Uterus (tissue), 4 donors: ENCODE results near the gene DMBT1. TPM values are rescaled to one million over a fixed set of nuclear protein-coding genes. Genes with fewer than 3 reads are reported as not detected.

Experiments
- DNase-seq, 2 donors: peaks; one replicate each; pipeline ENCODE4 v3.0.0-alpha.2; 2019 to 2020
- H3K27ac ChIP-seq, 2 donors: fragments of 200-600 bp; sonication (generic); 1 replicate in 1 of 2; 2 replicates in 1 of 2; pipeline ENCODE4 v1.5.1; 2016 to 2018
- H3K27me3 ChIP-seq, 2 donors: fragments of 200-600 bp; sonication (generic); one replicate each; pipeline ENCODE4 v1.5.1; 2018 to 2019; ENCODE audit warnings: control low read depth in 1 of 2
- H3K36me3 ChIP-seq, 2 donors: fragments of 200-600 bp; sonication (generic); one replicate each; pipeline ENCODE4 v1.5.1; 2019; ENCODE audit warnings: control low read depth in 1 of 2
- H3K4me1 ChIP-seq, 2 donors: fragments of 200-600 bp; sonication (generic); one replicate each; pipeline ENCODE4 v1.5.1; 2018 to 2019; ENCODE audit warnings: control low read depth in 1 of 2
- H3K4me3 ChIP-seq, 2 donors: fragments of 200-600 bp; sonication (generic); 1 replicate in 1 of 2; 2 replicates in 1 of 2; pipeline ENCODE4 v1.5.1; 2018 to 2019; ENCODE audit warnings: mild to moderate bottlenecking in 1 of 2
- H3K9me3 ChIP-seq, 2 donors: fragments of 200-600 bp; sonication (generic); one replicate each; pipeline ENCODE4 v1.5.1; 2019; ENCODE audit warnings: control low read depth in 1 of 2
- CTCF ChIP-seq, 4 experiments: fragments of 200-600 bp in 2 of 4; fragments of 450-650 bp in 2 of 4; sonication (generic) in 2 of 4; IDR thresholded peaks; one replicate each; pipeline ENCODE4 v1.5.1; 2016 to 2019; ENCODE audit warnings: antibody characterized with exemption in 4 of 4, mild to moderate bottlenecking in 2 of 4, moderate library complexity in 1 of 4
- POLR2A ChIP-seq, 2 donors: fragments of 450-650 bp; IDR thresholded peaks; one replicate each; pipeline ENCODE4 v1.6.1; 2016; ENCODE audit warnings: antibody characterized with exemption in 2 of 2, mild to moderate bottlenecking in 1 of 2, moderate library complexity in 1 of 2
- intact Hi-C: fragments of 100-400 bp; cut with DNase I; formaldehyde crosslinking; loops from one replicate; pipeline ENCODE4 v1.15.1; 2023; ENCODE audit warnings: low total_unique reads
- total RNA-seq, 4 donors: library from RNA; depleted of rRNA in 3 of 4; stranded (reverse); fragments of >200 nt in 3 of 4; gene quantifications; one replicate each; pipeline versions ENCODE4 v1.1.0 to v1.2.4, GENCODE V29; 2014 to 2023
- donor health status: DM: yes; HTN: yes; CAD: no.

Gene DMBT1
- total RNA-seq, 4 donors from 2014 or later = under 0.01 to 0.21 (median 0.15) TPM; not detected in 1

- Histone ChIP-seq H3K4me1 (no peaks in the 10 kb centered on the region), H3K27me3 (no peaks in the 10 kb centered on the region), H3K27ac (no peak overlapping the region), H3K4me3 (no peak overlapping the region), H3K9me3 (no peaks in the 10 kb centered on the region), H3K36me3 (no peaks in the 10 kb centered on the region)
- DNase-seq = no peak
- TF ChIP-seq POLR2A (IDR thresholded peaks at IDR 0.05) (no peak), CTCF (IDR thresholded peaks at IDR 0.05) (no peak)
- intact Hi-C loops = no loop called here
Observed at GRCh38 chr10:122516734-122517133, 43.8 kb upstream of the DMBT1 start.

GRCh38 chr10:122519144-122519543 is 41.4 kb upstream of the DMBT1 start:
- Histone ChIP-seq H3K4me1 (no peaks in the 10 kb centered on the region), H3K9me3 (no peaks in the 10 kb centered on the region), H3K27me3 (no peaks in the 10 kb centered on the region), H3K27ac (no peak overlapping the region), H3K4me3 (no peak overlapping the region), H3K36me3 (no peaks in the 10 kb centered on the region)
- intact Hi-C loops = no loop called here
- DNase-seq = no peak
- TF ChIP-seq CTCF (IDR thresholded peaks at IDR 0.05) (no peak), POLR2A (IDR thresholded peaks at IDR 0.05) (no peak)

- intact Hi-C loops = no loop called here
- H3K27me3 ChIP-seq = no peaks in the 10 kb centered on the region
- no peak overlapping the region for H3K27ac ChIP-seq
- no peaks in the 10 kb centered on the region for H3K4me1 ChIP-seq
- no peak for TF ChIP-seq POLR2A (IDR thresholded peaks at IDR 0.05)
- no peak for TF ChIP-seq CTCF (IDR thresholded peaks at IDR 0.05)
- H3K9me3 ChIP-seq = no peaks in the 10 kb centered on the region
- no peaks in the 10 kb centered on the region for H3K36me3 ChIP-seq
- DNase-seq = no peak
- H3K4me3 ChIP-seq = no peak overlapping the region
Observed at GRCh38 chr10:122519873-122520272, 40.7 kb upstream of the DMBT1 start.

GRCh38 chr10:122521011-122521410 is 39.5 kb upstream of the DMBT1 start:
- TF ChIP-seq CTCF (IDR thresholded peaks at IDR 0.05) (no peak), POLR2A (IDR thresholded peaks at IDR 0.05) (no peak)
- intact Hi-C loops = no loop called here

GRCh38 chr10:122524811-122525210 is 35.7 kb upstream of the DMBT1 start:
- TF ChIP-seq CTCF (IDR thresholded peaks at IDR 0.05) = no peak

More at GRCh38 chr10:122521011-122521410, 39.5 kb upstream of the DMBT1 start:
- Histone ChIP-seq H3K27ac (no peak overlapping the region), H3K4me3 (no peak overlapping the region), H3K4me1 (no peaks in the 10 kb centered on the region), H3K27me3 (no peaks in the 10 kb centered on the region), H3K9me3 (no peaks in the 10 kb centered on the region), H3K36me3 (no peaks in the 10 kb centered on the region)
- DNase-seq = no peak

More at GRCh38 chr10:122524811-122525210, 35.7 kb upstream of the DMBT1 start:
- intact Hi-C loops = no loop called here
- Histone ChIP-seq H3K27me3 (no peaks in the 10 kb centered on the region), H3K27ac (no peak overlapping the region), H3K36me3 (no peaks in the 10 kb centered on the region), H3K4me3 (no peak overlapping the region), H3K4me1 (no peaks in the 10 kb centered on the region), H3K9me3 (no peaks in the 10 kb centered on the region)
- DNase-seq = no peak
